ENCODE measurements around the gene PARD3B.
A peak's percentile ranks its signal among the peaks of the same experiment; 100 is the strongest.

Gene PARD3B

DNA sequence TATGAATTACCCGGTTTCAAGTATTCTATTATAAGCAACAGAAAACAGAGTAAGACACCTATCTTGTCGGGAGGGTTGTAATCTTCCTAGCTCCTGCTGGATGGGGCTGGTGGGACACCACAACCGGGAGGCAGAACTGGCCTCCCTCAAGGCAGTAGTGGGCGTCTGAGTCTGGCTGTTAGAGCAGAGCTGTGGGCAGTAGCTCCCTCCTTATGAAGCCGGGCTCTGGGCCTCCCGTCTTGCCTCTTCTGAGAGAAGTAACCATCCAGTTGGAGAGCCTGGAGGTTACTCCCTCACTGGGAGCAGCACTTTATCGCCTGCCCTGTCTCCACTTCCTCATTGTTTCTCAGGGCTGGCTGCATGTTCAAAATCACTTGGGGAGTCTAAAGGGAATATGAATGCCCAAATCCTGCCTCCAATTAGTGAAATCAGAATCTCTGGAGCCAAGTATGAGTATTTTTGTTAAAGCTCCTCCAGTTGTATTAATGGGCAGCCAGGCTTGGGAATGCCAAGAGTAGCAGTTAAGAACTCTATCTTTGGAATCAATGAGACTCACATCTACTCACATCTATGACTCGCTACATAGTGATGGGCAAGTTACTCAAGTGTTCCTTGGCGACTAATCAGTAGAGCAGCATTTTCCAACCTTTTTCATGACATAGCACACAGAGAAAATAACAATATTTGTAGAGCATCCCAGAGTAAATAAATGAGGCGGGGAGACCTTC lies 1109.8 kb downstream of the PARD3B start:
- ATAC-seq (ENCODE audit: low read depth) (peak; percentile 77), DNase-seq (ENCODE audit: low spot score) (no peak)
- Histone ChIP-seq H3K4me3 (ENCODE audit: severe bottlenecking) (no peak overlapping the region), H3K36me3 (ENCODE audit: low read depth) (no peaks in the 10 kb centered on the region), H3K9me3 (ENCODE audit: severe bottlenecking) (no peaks in the 10 kb centered on the region), H3K27me3 (ENCODE audit: insufficient read depth, poor library complexity, severe bottlenecking) (no peaks in the 10 kb centered on the region), H3K4me1 (ENCODE audit: insufficient read depth, poor library complexity, severe bottlenecking) (peaks cover 10% of the 10 kb centered on the region), H3K27ac (ENCODE audit: poor library complexity, severe bottlenecking) (no peak overlapping the region)
- TF ChIP-seq, protein P1, sequence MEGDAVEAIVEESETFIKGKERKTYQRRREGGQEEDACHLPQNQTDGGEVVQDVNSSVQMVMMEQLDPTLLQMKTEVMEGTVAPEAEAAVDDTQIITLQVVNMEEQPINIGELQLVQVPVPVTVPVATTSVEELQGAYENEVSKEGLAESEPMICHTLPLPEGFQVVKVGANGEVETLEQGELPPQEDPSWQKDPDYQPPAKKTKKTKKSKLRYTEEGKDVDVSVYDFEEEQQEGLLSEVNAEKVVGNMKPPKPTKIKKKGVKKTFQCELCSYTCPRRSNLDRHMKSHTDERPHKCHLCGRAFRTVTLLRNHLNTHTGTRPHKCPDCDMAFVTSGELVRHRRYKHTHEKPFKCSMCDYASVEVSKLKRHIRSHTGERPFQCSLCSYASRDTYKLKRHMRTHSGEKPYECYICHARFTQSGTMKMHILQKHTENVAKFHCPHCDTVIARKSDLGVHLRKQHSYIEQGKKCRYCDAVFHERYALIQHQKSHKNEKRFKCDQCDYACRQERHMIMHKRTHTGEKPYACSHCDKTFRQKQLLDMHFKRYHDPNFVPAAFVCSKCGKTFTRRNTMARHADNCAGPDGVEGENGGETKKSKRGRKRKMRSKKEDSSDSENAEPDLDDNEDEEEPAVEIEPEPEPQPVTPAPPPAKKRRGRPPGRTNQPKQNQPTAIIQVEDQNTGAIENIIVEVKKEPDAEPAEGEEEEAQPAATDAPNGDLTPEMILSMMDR (IDR thresholded peaks at IDR 0.05; ENCODE audit: poor library complexity, severe bottlenecking), result no peak

DNA sequence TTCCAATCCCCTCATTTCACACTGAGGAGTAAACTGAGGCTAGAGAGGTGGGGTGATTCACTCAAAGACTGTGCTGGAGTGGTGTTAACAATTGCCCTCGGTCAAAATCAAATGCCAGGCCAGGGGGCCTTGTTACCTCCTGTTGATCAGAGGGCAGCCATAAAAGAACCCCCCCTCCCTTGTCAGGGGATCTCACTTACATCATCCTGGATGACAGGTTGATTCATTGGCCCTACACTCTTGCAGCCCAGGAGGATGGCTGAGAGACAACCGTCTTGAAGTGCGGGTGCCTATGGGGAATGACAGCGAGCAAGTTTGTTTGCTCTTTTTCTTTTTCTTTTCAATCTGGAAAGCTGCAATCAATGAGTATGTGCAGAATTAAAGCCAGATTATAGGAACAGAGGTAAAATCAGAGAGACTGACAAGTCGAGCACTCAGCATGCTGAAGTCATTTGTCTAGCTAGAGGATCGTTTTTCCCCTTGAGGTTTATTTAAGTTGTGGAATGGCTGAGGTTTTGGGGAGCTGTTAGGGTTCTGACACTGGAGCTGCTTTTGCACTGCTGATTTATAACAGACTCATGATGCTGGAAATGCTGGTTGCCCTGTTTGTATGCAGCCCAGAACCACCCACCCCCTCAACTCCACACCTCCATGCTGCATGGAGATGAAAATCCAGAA lies 1110.6 kb downstream of the PARD3B start:
- no peak for ATAC-seq (ENCODE audit: low read depth)
- Histone ChIP-seq H3K4me1 (ENCODE audit: insufficient read depth, poor library complexity, severe bottlenecking) (peaks cover 9% of the 10 kb centered on the region), H3K27me3 (ENCODE audit: insufficient read depth, poor library complexity, severe bottlenecking) (no peaks in the 10 kb centered on the region), H3K9me3 (ENCODE audit: severe bottlenecking) (no peaks in the 10 kb centered on the region), H3K27ac (ENCODE audit: poor library complexity, severe bottlenecking) (no peak overlapping the region), H3K36me3 (ENCODE audit: low read depth) (no peaks in the 10 kb centered on the region), H3K4me3 (ENCODE audit: severe bottlenecking) (no peak overlapping the region)
- TF ChIP-seq, protein P1 (IDR thresholded peaks at IDR 0.05; ENCODE audit: poor library complexity, severe bottlenecking), result no peak
- no peak for DNase-seq (ENCODE audit: low spot score)

DNA sequence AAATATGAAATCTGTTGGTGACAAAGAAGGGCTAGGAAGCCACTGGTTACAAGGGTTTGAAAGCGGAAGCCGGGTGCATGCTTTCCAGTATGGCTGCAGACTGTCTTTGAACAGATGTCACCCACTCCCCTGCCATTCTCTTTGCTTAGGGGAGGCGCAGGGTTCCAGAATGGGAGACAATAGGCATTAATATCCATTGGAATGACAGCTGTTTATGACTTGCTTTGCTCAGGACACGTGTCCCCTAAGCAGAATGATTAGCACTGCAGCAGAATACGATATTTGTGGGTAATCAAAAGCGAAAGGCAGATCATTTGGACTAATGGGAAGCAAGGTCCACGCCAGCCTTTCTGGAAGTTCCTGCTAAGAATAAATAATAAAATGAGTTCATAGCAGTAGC lies 1111.2 kb downstream of the PARD3B start:
- Histone ChIP-seq H3K36me3 (ENCODE audit: low read depth) (no peaks in the 10 kb centered on the region), H3K4me1 (ENCODE audit: insufficient read depth, poor library complexity, severe bottlenecking) (peaks cover 13% of the 10 kb centered on the region), H3K4me3 (ENCODE audit: severe bottlenecking) (no peak overlapping the region), H3K9me3 (ENCODE audit: severe bottlenecking) (no peaks in the 10 kb centered on the region), H3K27me3 (ENCODE audit: insufficient read depth, poor library complexity, severe bottlenecking) (no peaks in the 10 kb centered on the region), H3K27ac (ENCODE audit: poor library complexity, severe bottlenecking) (no peak overlapping the region)
- TF ChIP-seq, protein P1 (IDR thresholded peaks at IDR 0.05; ENCODE audit: poor library complexity, severe bottlenecking), result no peak
- ATAC-seq (ENCODE audit: low read depth), result no peak
- no peak for DNase-seq (ENCODE audit: low spot score)

DNA sequence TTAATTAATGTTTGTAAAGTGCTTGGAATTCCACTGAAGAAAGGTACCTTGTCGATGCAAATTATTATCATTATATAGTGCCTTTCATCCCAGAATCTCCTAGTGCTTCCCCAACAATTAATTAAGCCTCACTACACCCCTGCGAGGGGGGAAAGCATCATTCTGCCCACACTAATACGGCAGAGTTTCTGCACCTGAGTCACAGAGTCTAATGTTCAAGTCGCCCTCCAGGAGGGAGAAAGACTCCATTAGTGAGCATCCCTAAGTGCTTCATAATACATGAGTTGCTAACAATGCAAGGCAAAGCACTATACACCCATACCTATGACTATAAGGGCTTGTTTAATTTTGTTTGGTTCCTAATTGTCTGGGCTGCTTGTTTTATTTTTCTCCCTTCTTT lies 1111.7 kb downstream of the PARD3B start:
- no peak for ATAC-seq (ENCODE audit: low read depth)
- no peaks in the 10 kb centered on the region for H3K36me3 ChIP-seq (ENCODE audit: low read depth)
- no peaks in the 10 kb centered on the region for H3K27me3 ChIP-seq (ENCODE audit: insufficient read depth, poor library complexity, severe bottlenecking)

More for the DNA sequence above, 1111.7 kb downstream of the PARD3B start:
- DNase-seq (ENCODE audit: low spot score), result no peak
- no peak overlapping the region for H3K27ac ChIP-seq (ENCODE audit: poor library complexity, severe bottlenecking)
- H3K4me3 ChIP-seq (ENCODE audit: severe bottlenecking), result no peak overlapping the region
- no peaks in the 10 kb centered on the region for H3K9me3 ChIP-seq (ENCODE audit: severe bottlenecking)
- peaks cover 13% of the 10 kb centered on the region for H3K4me1 ChIP-seq (ENCODE audit: insufficient read depth, poor library complexity, severe bottlenecking)
- TF ChIP-seq, protein P1 (IDR thresholded peaks at IDR 0.05; ENCODE audit: poor library complexity, severe bottlenecking), result no peak
